Measurements from ENCODE around the gene TNS1. TPM values are rescaled to one million over a fixed set of nuclear protein-coding genes. Genes with fewer than 3 reads are reported as not detected.

The TNS1 gene
- total RNA-seq, 2 donors from 2014 or later, result 27.8 to 149 TPM

GRCh38 chr2:218005028-218005427 lies 2.2 kb upstream of the TNS1 start:
- intact Hi-C loops (cut with DNase I, micrococcal nuclease), result no loop called here
- DNase-seq (no peak), ATAC-seq (no peak)

- DNase-seq (peak; percentile 27 to 62), ATAC-seq (peak; percentile 35)
- intact Hi-C loops (cut with DNase I, micrococcal nuclease), result no loop called here
Observed at GRCh38 chr2:218003981-218004419, 1.2 kb upstream of the TNS1 start.

GRCh38 chr2:218003281-218003944 lies 618 bp upstream of the TNS1 start:
- intact Hi-C loops (cut with DNase I, micrococcal nuclease), result no loop called here
- no peak for ATAC-seq
- DNase-seq, result no peak

- DNase-seq (no peak), ATAC-seq (no peak)
- intact Hi-C loops (cut with DNase I, micrococcal nuclease), result no loop called here
Observed at GRCh38 chr2:218002143-218002844, 501 bp downstream of the TNS1 start.

- intact Hi-C loops (cut with DNase I, micrococcal nuclease), result no loop called here
- ATAC-seq (no peak), DNase-seq (no peak)
Observed at GRCh38 chr2:218001629-218002028, 1.2 kb downstream of the TNS1 start.

GRCh38 chr2:218000136-218000535 lies 2.7 kb downstream of the TNS1 start:
- no peak for ATAC-seq
- no peak for DNase-seq
- intact Hi-C loops (cut with DNase I, micrococcal nuclease), result no loop called here

GRCh38 chr2:217999595-217999959 lies 3.2 kb downstream of the TNS1 start:
- ATAC-seq, result no peak

GRCh38 chr2:217998926-217999594 lies 3.7 kb downstream of the TNS1 start:
- ATAC-seq, result no peak
- no peak for DNase-seq
- intact Hi-C loops (cut with DNase I, micrococcal nuclease), result no loop called here

More at GRCh38 chr2:217999595-217999959, 3.2 kb downstream of the TNS1 start:
- no peak for DNase-seq
- intact Hi-C loops (cut with DNase I, micrococcal nuclease), result no loop called here

GRCh38 chr2:217997510-217997909 lies 5.3 kb downstream of the TNS1 start:
- intact Hi-C loops (cut with DNase I, micrococcal nuclease), result no loop called here
- ATAC-seq (no peak), DNase-seq (no peak)

GRCh38 chr2:217996361-217996760 lies 6.4 kb downstream of the TNS1 start:
- intact Hi-C loops (cut with DNase I, micrococcal nuclease), result no loop called here

GRCh38 chr2:217995731-217996231 lies 7.0 kb downstream of the TNS1 start:
- intact Hi-C loops (cut with DNase I, micrococcal nuclease), result no loop called here
- no peak for DNase-seq
- ATAC-seq, result no peak

More at GRCh38 chr2:217996361-217996760, 6.4 kb downstream of the TNS1 start:
- no peak for DNase-seq
- ATAC-seq, result no peak

- DNase-seq (no peak), ATAC-seq (no peak)
- intact Hi-C loops (cut with DNase I, micrococcal nuclease), result no loop called here
Observed at GRCh38 chr2:217994776-217995274, 8.0 kb downstream of the TNS1 start.

- intact Hi-C loops (cut with DNase I, micrococcal nuclease), result no loop called here
- ATAC-seq (peak; percentile 73), DNase-seq (peak in 1 of 2 donors; percentile 78)
Observed at GRCh38 chr2:217993817-217994463, 8.9 kb downstream of the TNS1 start.

GRCh38 chr2:217993138-217993537 lies 9.7 kb downstream of the TNS1 start:
- ATAC-seq (no peak), DNase-seq (no peak)
- intact Hi-C loops (cut with DNase I, micrococcal nuclease), result no loop called here

- DNase-seq (no peak), ATAC-seq (no peak)
- intact Hi-C loops (cut with DNase I, micrococcal nuclease), result no loop called here
Observed at GRCh38 chr2:217992061-217992460, 10.7 kb downstream of the TNS1 start.

- intact Hi-C loops (cut with DNase I, micrococcal nuclease), result no loop called here
- DNase-seq (no peak), ATAC-seq (no peak)
Observed at GRCh38 chr2:217990791-217991465, 11.9 kb downstream of the TNS1 start.

- intact Hi-C loops (cut with DNase I, micrococcal nuclease), result no loop called here
- ATAC-seq (no peak), DNase-seq (no peak)
Observed at GRCh38 chr2:217990389-217990788, 12.4 kb downstream of the TNS1 start.

- DNase-seq, result no peak
- intact Hi-C loops (cut with DNase I, micrococcal nuclease), result loop anchor here (2.0 to 10.0 kb wide), 3 partner anchors 85 to 201 kb away; no protein-coding TSS in a partner anchor
Observed at GRCh38 chr2:217989221-217989948, 13.4 kb downstream of the TNS1 start.

More at GRCh38 chr2:217989221-217989948, 13.4 kb downstream of the TNS1 start:
- no peak for ATAC-seq
